HEK293 (cell line): Measurements from ENCODE around the gene CLVS2.

Source experiments
- GLIS1 ChIP-seq: fragments of 450-650 bp; formaldehyde crosslinking; IDR thresholded peaks from 2 replicates; pipeline ENCODE4 v1.5.1; 2016; ENCODE audit warnings: missing biosample characterization, missing genetic modification characterization
- IKZF3 ChIP-seq: fragments of 450-650 bp; IDR thresholded peaks from 2 replicates; pipeline ENCODE4 v1.5.0; 2018; ENCODE audit warnings: missing biosample characterization, mild to moderate bottlenecking, missing genetic modification characterization, moderate library complexity
- KLF16 ChIP-seq: fragments of 450-650 bp; formaldehyde crosslinking; IDR thresholded peaks from 2 replicates; pipeline ENCODE4 v1.5.1; 2017; ENCODE audit warnings: missing biosample characterization, missing genetic modification characterization
- RBAK ChIP-seq: fragments of 450-650 bp; formaldehyde crosslinking; IDR thresholded peaks from 2 replicates; pipeline ENCODE4 v1.5.1; 2016; ENCODE audit warnings: missing biosample characterization, missing genetic modification characterization
- TCF7L2 ChIP-seq: IDR thresholded peaks from 2 replicates; pipeline ENCODE4 v1.6.1; 2011; ENCODE audit warnings: low read depth, mild to moderate bottlenecking, inconsistent platforms, low read length, moderate library complexity, borderline replicate concordance
- WT1 ChIP-seq: fragments of 450-650 bp; formaldehyde crosslinking; IDR thresholded peaks from 2 replicates; pipeline ENCODE4 v1.5.1; 2016; ENCODE audit warnings: missing biosample characterization, missing genetic modification characterization
- ZBTB20 ChIP-seq: fragments of 450-650 bp; formaldehyde crosslinking; IDR thresholded peaks from 2 replicates; pipeline ENCODE4 v1.5.1; 2016; ENCODE audit warnings: missing biosample characterization, missing genetic modification characterization
- ZBTB44 ChIP-seq: fragments of 450-650 bp; IDR thresholded peaks from 2 replicates; pipeline ENCODE4 v1.5.1; 2018; ENCODE audit warnings: missing biosample characterization, mild to moderate bottlenecking, missing genetic modification characterization
- ZBTB48 ChIP-seq: fragments of 450-650 bp; formaldehyde crosslinking; IDR thresholded peaks from 2 replicates; pipeline ENCODE4 v1.5.1; 2016; ENCODE audit warnings: missing biosample characterization, missing genetic modification characterization
- ZNF16 ChIP-seq: fragments of 450-650 bp; formaldehyde crosslinking; IDR thresholded peaks from 2 replicates; pipeline ENCODE4 v1.5.1; 2016; ENCODE audit warnings: low read depth, missing biosample characterization, missing genetic modification characterization
- ZNF184 ChIP-seq: fragments of 450-650 bp; IDR thresholded peaks from 2 replicates; pipeline ENCODE4 v1.5.1; 2018; ENCODE audit warnings: missing biosample characterization, mild to moderate bottlenecking, missing genetic modification characterization
- ZNF19 ChIP-seq: fragments of 450-650 bp; formaldehyde crosslinking; IDR thresholded peaks from 2 replicates; pipeline ENCODE4; 2016; ENCODE audit warnings: missing biosample characterization, missing genetic modification characterization, low read depth
- ZNF221 ChIP-seq: fragments of 450-650 bp; formaldehyde crosslinking; IDR thresholded peaks from 2 replicates; pipeline ENCODE4 v1.5.1; 2017; ENCODE audit warnings: missing biosample characterization, missing genetic modification characterization, borderline replicate concordance
- ZNF324 ChIP-seq: fragments of 450-650 bp; formaldehyde crosslinking; IDR thresholded peaks from 2 replicates; pipeline ENCODE4 v1.5.1; 2016; ENCODE audit warnings: missing biosample characterization, missing genetic modification characterization
- ZNF341 ChIP-seq: fragments of 450-650 bp; formaldehyde crosslinking; IDR thresholded peaks from 2 replicates; pipeline ENCODE4; 2016; ENCODE audit warnings: low read depth, missing biosample characterization, missing genetic modification characterization
- ZNF398 ChIP-seq: fragments of 450-650 bp; formaldehyde crosslinking; IDR thresholded peaks from 2 replicates; pipeline ENCODE4 v1.5.1; 2017; ENCODE audit warnings: missing biosample characterization, missing genetic modification characterization
- ZNF521 ChIP-seq: fragments of 450-650 bp; formaldehyde crosslinking; IDR thresholded peaks from 2 replicates; pipeline ENCODE4 v1.5.1; 2017; ENCODE audit warnings: missing biosample characterization, mild to moderate bottlenecking, missing genetic modification characterization
- ZNF530 ChIP-seq: fragments of 450-650 bp; formaldehyde crosslinking; IDR thresholded peaks from 2 replicates; pipeline ENCODE4 v1.5.1; 2016; ENCODE audit warnings: low read depth, missing biosample characterization, missing genetic modification characterization
- ZNF548 ChIP-seq: fragments of 450-650 bp; formaldehyde crosslinking; IDR thresholded peaks from 2 replicates; pipeline ENCODE4 v1.5.1; 2016; ENCODE audit warnings: missing biosample characterization, missing genetic modification characterization
- ZNF571 ChIP-seq: fragments of 450-650 bp; formaldehyde crosslinking; IDR thresholded peaks from 2 replicates; pipeline ENCODE4 v1.5.0; 2017; ENCODE audit warnings: missing biosample characterization, missing genetic modification characterization
- ZNF580 ChIP-seq: fragments of 450-650 bp; formaldehyde crosslinking; IDR thresholded peaks from 2 replicates; pipeline ENCODE4 v1.5.1; 2016; ENCODE audit warnings: missing biosample characterization, missing genetic modification characterization
- ZNF677 ChIP-seq: fragments of 450-650 bp; IDR thresholded peaks from 2 replicates; pipeline ENCODE4 v1.5.0; 2018; ENCODE audit warnings: missing biosample characterization, mild to moderate bottlenecking, missing genetic modification characterization, moderate library complexity
- ZNF701 ChIP-seq: fragments of 450-650 bp; formaldehyde crosslinking; IDR thresholded peaks from 2 replicates; pipeline ENCODE4 v1.5.1; 2016; ENCODE audit warnings: missing biosample characterization, missing genetic modification characterization
- ZNF843 ChIP-seq: fragments of 450-650 bp; formaldehyde crosslinking; IDR thresholded peaks from 2 replicates; pipeline ENCODE4 v1.5.1; 2016; ENCODE audit warnings: missing biosample characterization, missing genetic modification characterization
- TF ChIP-seq, protein P1 (sequence below): fragments of 450-650 bp; formaldehyde crosslinking; IDR thresholded peaks from 2 replicates; pipeline ENCODE4; 2016; ENCODE audit warnings: missing biosample characterization, missing genetic modification characterization
- TF ChIP-seq, protein P2 (sequence below): fragments of 450-650 bp; formaldehyde crosslinking; IDR thresholded peaks from 2 replicates; pipeline ENCODE4 v1.5.1; 2016; ENCODE audit warnings: missing biosample characterization, missing genetic modification characterization
- TF ChIP-seq, protein P3 (sequence below): fragments of 450-650 bp; formaldehyde crosslinking; IDR thresholded peaks from 2 replicates; pipeline ENCODE4 v1.5.1; 2016; ENCODE audit warnings: missing biosample characterization, missing genetic modification characterization
- TF ChIP-seq, protein P4 (sequence below): fragments of 450-650 bp; formaldehyde crosslinking; IDR thresholded peaks from 2 replicates; pipeline ENCODE4 v1.5.1; 2017; ENCODE audit warnings: missing biosample characterization, mild to moderate bottlenecking, missing genetic modification characterization, moderate library complexity

Gene CLVS2

DNA sequence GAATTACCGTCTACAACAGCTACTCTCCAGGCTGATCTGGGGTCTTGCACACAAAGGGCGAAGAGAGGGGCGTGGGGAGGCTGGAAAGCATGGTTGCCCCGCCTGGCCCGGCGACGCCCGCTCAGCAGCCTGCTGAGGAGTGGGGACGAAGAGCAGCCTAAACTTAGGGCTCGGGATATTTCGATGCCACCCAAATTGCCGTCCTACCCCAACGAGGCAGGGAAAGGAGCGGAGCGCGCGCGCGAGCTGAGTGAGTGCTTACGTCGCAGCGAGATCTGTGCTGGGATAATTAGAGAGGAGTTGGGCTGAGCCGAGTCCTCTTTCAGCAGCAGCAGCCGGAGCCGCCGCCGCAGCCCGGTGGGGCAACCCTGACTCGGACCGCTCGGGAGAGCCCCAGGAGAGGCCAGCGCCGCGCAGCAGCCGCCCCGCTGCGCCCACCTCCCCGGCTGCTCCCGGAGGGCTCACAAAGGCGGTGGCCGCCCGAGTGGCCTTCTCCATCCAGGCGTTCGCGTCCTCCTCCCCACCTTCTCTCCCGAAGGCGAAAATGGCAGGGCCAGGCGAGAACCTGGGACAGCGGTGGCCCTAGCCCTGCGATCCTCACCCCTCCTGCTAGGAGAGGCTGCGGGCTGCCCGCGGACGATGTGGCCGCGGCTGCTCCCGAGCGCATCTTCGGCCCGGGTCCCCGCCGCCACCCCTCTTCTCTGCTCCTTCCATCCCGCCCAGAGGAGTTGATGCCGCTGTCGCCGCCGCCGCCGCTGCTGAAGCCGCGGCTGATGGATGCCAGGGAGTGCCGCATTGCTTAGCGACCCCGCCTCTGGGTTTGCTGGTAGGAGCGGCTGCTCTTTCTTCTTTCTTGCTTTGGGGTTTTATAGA, at the start of gene CLVS2 (continued):
- TF ChIP-seq, protein P1, sequence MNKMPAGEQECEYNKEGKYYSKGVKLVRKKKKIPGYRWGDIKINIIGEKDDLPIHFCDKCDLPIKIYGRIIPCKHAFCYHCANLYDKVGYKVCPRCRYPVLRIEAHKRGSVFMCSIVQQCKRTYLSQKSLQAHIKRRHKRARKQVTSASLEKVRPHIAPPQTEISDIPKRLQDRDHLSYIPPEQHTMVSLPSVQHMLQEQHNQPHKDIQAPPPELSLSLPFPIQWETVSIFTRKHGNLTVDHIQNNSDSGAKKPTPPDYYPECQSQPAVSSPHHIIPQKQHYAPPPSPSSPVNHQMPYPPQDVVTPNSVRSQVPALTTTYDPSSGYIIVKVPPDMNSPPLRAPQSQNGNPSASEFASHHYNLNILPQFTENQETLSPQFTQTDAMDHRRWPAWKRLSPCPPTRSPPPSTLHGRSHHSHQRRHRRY (tag by site-specific recombination) = no peak
- TF ChIP-seq RBAK (tag by site-specific recombination) (no peak), ZNF530 (tag by site-specific recombination) (0 out of 2 replicates have a peak, but pooled peaks have one; percentile 32), ZNF843 (tag by site-specific recombination) (0 out of 2 replicates have a peak, but pooled peaks have one; percentile 6), ZNF221 (no peak), ZNF580 (tag by site-specific recombination) (no peak), KLF16 (tag by site-specific recombination) (0 out of 2 replicates have a peak, but pooled peaks have one; percentile 14), GLIS1 (tag by site-specific recombination) (peak; percentile 55), TCF7L2 (no peak), ZNF701 (tag by site-specific recombination) (no peak), ZNF571 (tag by site-specific recombination) (no peak), ZNF398 (tag by site-specific recombination) (no peak), ZNF19 (tag by site-specific recombination) (no peak), ZBTB44 (tag by site-specific recombination) (no peak), ZNF16 (no peak), ZNF184 (tag by site-specific recombination) (no peak), WT1 (tag by site-specific recombination) (no peak), ZBTB48 (peak; percentile 96), ZNF341 (peak; percentile 79), ZNF548 (tag by site-specific recombination) (no peak), ZNF677 (tag by site-specific recombination) (no peak), IKZF3 (tag by site-specific recombination) (0 out of 2 replicates have a peak, but pooled peaks have one; percentile 14), ZNF521 (tag by site-specific recombination) (no peak), ZBTB20 (tag by site-specific recombination) (peak; percentile 66; the same call in 1 of the 2 replicates), ZNF324 (tag by site-specific recombination) (no peak)
- TF ChIP-seq, protein P2, sequence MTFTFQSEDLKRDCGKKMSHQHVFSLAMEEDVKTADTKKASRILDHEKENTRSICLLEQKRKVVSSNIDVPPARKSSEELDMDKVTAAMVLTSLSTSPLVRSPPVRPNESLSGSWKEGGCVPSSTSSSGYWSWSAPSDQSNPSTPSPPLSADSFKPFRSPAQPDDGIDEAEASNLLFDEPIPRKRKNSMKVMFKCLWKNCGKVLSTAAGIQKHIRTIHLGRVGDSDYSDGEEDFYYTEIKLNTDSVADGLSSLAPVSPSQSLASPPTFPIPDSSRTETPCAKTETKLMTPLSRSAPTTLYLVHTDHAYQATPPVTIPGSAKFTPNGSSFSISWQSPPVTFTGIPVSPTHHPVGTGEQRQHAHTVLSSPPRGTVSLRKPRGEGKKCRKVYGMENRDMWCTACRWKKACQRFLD (tag by site-specific recombination) = no peak
- TF ChIP-seq, protein P3, sequence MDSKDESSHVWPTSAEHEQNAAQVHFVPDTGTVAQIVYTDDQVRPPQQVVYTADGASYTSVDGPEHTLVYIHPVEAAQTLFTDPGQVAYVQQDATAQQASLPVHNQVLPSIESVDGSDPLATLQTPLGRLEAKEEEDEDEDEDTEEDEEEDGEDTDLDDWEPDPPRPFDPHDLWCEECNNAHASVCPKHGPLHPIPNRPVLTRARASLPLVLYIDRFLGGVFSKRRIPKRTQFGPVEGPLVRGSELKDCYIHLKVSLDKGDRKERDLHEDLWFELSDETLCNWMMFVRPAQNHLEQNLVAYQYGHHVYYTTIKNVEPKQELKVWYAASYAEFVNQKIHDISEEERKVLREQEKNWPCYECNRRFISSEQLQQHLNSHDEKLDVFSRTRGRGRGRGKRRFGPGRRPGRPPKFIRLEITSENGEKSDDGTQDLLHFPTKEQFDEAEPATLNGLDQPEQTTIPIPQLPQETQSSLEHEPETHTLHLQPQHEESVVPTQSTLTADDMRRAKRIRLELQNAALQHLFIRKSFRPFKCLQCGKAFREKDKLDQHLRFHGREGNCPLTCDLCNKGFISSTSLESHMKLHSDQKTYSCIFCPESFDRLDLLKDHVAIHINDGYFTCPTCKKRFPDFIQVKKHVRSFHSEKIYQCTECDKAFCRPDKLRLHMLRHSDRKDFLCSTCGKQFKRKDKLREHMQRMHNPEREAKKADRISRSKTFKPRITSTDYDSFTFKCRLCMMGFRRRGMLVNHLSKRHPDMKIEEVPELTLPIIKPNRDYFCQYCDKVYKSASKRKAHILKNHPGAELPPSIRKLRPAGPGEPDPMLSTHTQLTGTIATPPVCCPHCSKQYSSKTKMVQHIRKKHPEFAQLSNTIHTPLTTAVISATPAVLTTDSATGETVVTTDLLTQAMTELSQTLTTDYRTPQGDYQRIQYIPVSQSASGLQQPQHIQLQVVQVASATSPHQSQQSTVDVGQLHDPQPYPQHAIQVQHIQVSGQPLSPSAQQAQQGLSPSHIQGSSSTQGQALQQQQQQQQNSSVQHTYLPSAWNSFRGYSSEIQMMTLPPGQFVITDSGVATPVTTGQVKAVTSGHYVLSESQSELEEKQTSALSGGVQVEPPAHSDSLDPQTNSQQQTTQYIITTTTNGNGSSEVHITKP (tag by site-specific recombination) = peak; percentile 40
- TF ChIP-seq, protein P4, sequence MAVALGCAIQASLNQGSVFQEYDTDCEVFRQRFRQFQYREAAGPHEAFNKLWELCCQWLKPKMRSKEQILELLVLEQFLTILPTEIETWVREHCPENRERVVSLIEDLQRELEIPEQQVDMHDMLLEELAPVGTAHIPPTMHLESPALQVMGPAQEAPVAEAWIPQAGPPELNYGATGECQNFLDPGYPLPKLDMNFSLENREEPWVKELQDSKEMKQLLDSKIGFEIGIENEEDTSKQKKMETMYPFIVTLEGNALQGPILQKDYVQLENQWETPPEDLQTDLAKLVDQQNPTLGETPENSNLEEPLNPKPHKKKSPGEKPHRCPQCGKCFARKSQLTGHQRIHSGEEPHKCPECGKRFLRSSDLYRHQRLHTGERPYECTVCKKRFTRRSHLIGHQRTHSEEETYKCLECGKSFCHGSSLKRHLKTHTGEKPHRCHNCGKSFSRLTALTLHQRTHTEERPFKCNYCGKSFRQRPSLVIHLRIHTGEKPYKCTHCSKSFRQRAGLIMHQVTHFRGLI (tag by site-specific recombination) = peak; percentile 98
